ENCODE data around the gene TNIK.

Gene TNIK

GRCh38 chr3:171116365-171116764, 343.8 kb downstream of the TNIK start:
- Mint-ChIP-seq H3K36me3 (ENCODE audit: low read depth) (peaks cover 51% of the 10 kb centered on the region), H3K4me3 (no peak overlapping the region)
- no peak for DNase-seq (ENCODE audit: low spot score)

GRCh38 chr3:171115667-171116066, 344.5 kb downstream of the TNIK start:
- peaks cover 8% of the 10 kb centered on the region for H3K9me3 Mint-ChIP-seq
- H3K27me3 Mint-ChIP-seq (ENCODE audit: low read depth), result no peaks in the 10 kb centered on the region
- no peak for DNase-seq (ENCODE audit: low spot score)
- no peak overlapping the region for H3K4me3 Mint-ChIP-seq
- H3K4me1 Mint-ChIP-seq (ENCODE audit: low read depth), result no peaks in the 10 kb centered on the region
- peaks cover 52% of the 10 kb centered on the region for H3K36me3 Mint-ChIP-seq (ENCODE audit: low read depth)
- no peak overlapping the region for H3K27ac Mint-ChIP-seq

More at GRCh38 chr3:171116365-171116764, 343.8 kb downstream of the TNIK start:
- no peaks in the 10 kb centered on the region for H3K4me1 Mint-ChIP-seq (ENCODE audit: low read depth)
- peaks cover 10% of the 10 kb centered on the region for H3K9me3 Mint-ChIP-seq
- H3K27ac Mint-ChIP-seq, result no peak overlapping the region
- H3K27me3 Mint-ChIP-seq (ENCODE audit: low read depth), result no peaks in the 10 kb centered on the region

- Mint-ChIP-seq H3K27me3 (ENCODE audit: low read depth) (no peaks in the 10 kb centered on the region), H3K9me3 (no peaks in the 10 kb centered on the region), H3K36me3 (ENCODE audit: low read depth) (peaks cover 44% of the 10 kb centered on the region), H3K4me1 (ENCODE audit: low read depth) (no peaks in the 10 kb centered on the region), H3K27ac (no peak overlapping the region), H3K4me3 (no peak overlapping the region)
- DNase-seq (ENCODE audit: low spot score), result no peak
Observed at GRCh38 chr3:171113716-171114115, 346.5 kb downstream of the TNIK start.

- no peak overlapping the region for H3K27ac Mint-ChIP-seq
- no peaks in the 10 kb centered on the region for H3K9me3 Mint-ChIP-seq
- no peaks in the 10 kb centered on the region for H3K4me1 Mint-ChIP-seq (ENCODE audit: low read depth)
- H3K27me3 Mint-ChIP-seq (ENCODE audit: low read depth), result no peaks in the 10 kb centered on the region
- no peak for DNase-seq (ENCODE audit: low spot score)
- no peak overlapping the region for H3K4me3 Mint-ChIP-seq
- H3K36me3 Mint-ChIP-seq (ENCODE audit: low read depth), result peaks cover 55% of the 10 kb centered on the region
Observed at GRCh38 chr3:171110715-171111114, 349.5 kb downstream of the TNIK start.

GRCh38 chr3:171108066-171108465, 352.1 kb downstream of the TNIK start:
- no peak overlapping the region for H3K27ac Mint-ChIP-seq
- H3K4me3 Mint-ChIP-seq, result no peak overlapping the region
- no peaks in the 10 kb centered on the region for H3K27me3 Mint-ChIP-seq (ENCODE audit: low read depth)
- no peaks in the 10 kb centered on the region for H3K4me1 Mint-ChIP-seq (ENCODE audit: low read depth)
- H3K36me3 Mint-ChIP-seq (ENCODE audit: low read depth), result peaks cover 54% of the 10 kb centered on the region
- DNase-seq (ENCODE audit: low spot score), result no peak
- H3K9me3 Mint-ChIP-seq, result no peaks in the 10 kb centered on the region

GRCh38 chr3:171103185-171103584, 357.0 kb downstream of the TNIK start:
- peaks cover 57% of the 10 kb centered on the region for H3K36me3 Mint-ChIP-seq (ENCODE audit: low read depth)
- DNase-seq (ENCODE audit: low spot score), result no peak
- no peaks in the 10 kb centered on the region for H3K27me3 Mint-ChIP-seq (ENCODE audit: low read depth)
- no peak overlapping the region for H3K4me3 Mint-ChIP-seq
- peaks cover 2% of the 10 kb centered on the region for H3K4me1 Mint-ChIP-seq (ENCODE audit: low read depth)
- no peaks in the 10 kb centered on the region for H3K9me3 Mint-ChIP-seq
- H3K27ac Mint-ChIP-seq, result no peak overlapping the region

- Mint-ChIP-seq H3K36me3 (ENCODE audit: low read depth) (peaks cover 55% of the 10 kb centered on the region), H3K27me3 (ENCODE audit: low read depth) (no peaks in the 10 kb centered on the region), H3K4me3 (no peak overlapping the region), H3K9me3 (no peaks in the 10 kb centered on the region), H3K27ac (no peak overlapping the region), H3K4me1 (ENCODE audit: low read depth) (peaks cover 2% of the 10 kb centered on the region)
- no peak for DNase-seq (ENCODE audit: low spot score)
Observed at GRCh38 chr3:171101982-171102641, 358.1 kb downstream of the TNIK start.

- H3K27ac Mint-ChIP-seq, result no peak overlapping the region
- H3K36me3 Mint-ChIP-seq (ENCODE audit: low read depth), result peaks cover 53% of the 10 kb centered on the region
- no peaks in the 10 kb centered on the region for H3K27me3 Mint-ChIP-seq (ENCODE audit: low read depth)
- H3K4me3 Mint-ChIP-seq, result no peak overlapping the region
- H3K9me3 Mint-ChIP-seq, result no peaks in the 10 kb centered on the region
- H3K4me1 Mint-ChIP-seq (ENCODE audit: low read depth), result peaks cover 2% of the 10 kb centered on the region
- DNase-seq (ENCODE audit: low spot score), result no peak
Observed at GRCh38 chr3:171099911-171100310, 360.3 kb downstream of the TNIK start.

- H3K36me3 Mint-ChIP-seq (ENCODE audit: low read depth), result peaks cover 54% of the 10 kb centered on the region
- no peaks in the 10 kb centered on the region for H3K27me3 Mint-ChIP-seq (ENCODE audit: low read depth)
- H3K9me3 Mint-ChIP-seq, result no peaks in the 10 kb centered on the region
- peaks cover 2% of the 10 kb centered on the region for H3K4me1 Mint-ChIP-seq (ENCODE audit: low read depth)
- no peak overlapping the region for H3K4me3 Mint-ChIP-seq
- no peak for DNase-seq (ENCODE audit: low spot score)
- no peak overlapping the region for H3K27ac Mint-ChIP-seq
Observed at GRCh38 chr3:171095063-171095462, 365.1 kb downstream of the TNIK start.

- no peaks in the 10 kb centered on the region for H3K27me3 Mint-ChIP-seq (ENCODE audit: low read depth)
Observed at GRCh38 chr3:171094411-171094810, 365.8 kb downstream of the TNIK start.

GRCh38 chr3:171093462-171093861, 366.7 kb downstream of the TNIK start:
- Mint-ChIP-seq H3K4me1 (ENCODE audit: low read depth) (peaks cover 10% of the 10 kb centered on the region), H3K36me3 (ENCODE audit: low read depth) (peaks cover 57% of the 10 kb centered on the region), H3K4me3 (no peak overlapping the region), H3K27ac (no peak overlapping the region), H3K9me3 (no peaks in the 10 kb centered on the region), H3K27me3 (ENCODE audit: low read depth) (no peaks in the 10 kb centered on the region)
- DNase-seq (ENCODE audit: low spot score), result no peak

More at GRCh38 chr3:171094411-171094810, 365.8 kb downstream of the TNIK start:
- H3K36me3 Mint-ChIP-seq (ENCODE audit: low read depth), result peaks cover 56% of the 10 kb centered on the region
- no peak overlapping the region for H3K27ac Mint-ChIP-seq
- no peak overlapping the region for H3K4me3 Mint-ChIP-seq
- H3K4me1 Mint-ChIP-seq (ENCODE audit: low read depth), result peaks cover 6% of the 10 kb centered on the region
- H3K9me3 Mint-ChIP-seq, result no peaks in the 10 kb centered on the region
- no peak for DNase-seq (ENCODE audit: low spot score)

- Mint-ChIP-seq H3K36me3 (ENCODE audit: low read depth) (peaks cover 59% of the 10 kb centered on the region), H3K27me3 (ENCODE audit: low read depth) (no peaks in the 10 kb centered on the region), H3K4me3 (no peak overlapping the region), H3K9me3 (no peaks in the 10 kb centered on the region), H3K4me1 (ENCODE audit: low read depth) (peaks cover 10% of the 10 kb centered on the region), H3K27ac (no peak overlapping the region)
- DNase-seq (ENCODE audit: low spot score), result no peak
Observed at GRCh38 chr3:171092467-171092911, 367.7 kb downstream of the TNIK start.

- no peak overlapping the region for H3K27ac Mint-ChIP-seq
- peaks cover 60% of the 10 kb centered on the region for H3K36me3 Mint-ChIP-seq (ENCODE audit: low read depth)
- DNase-seq (ENCODE audit: low spot score), result no peak
- H3K9me3 Mint-ChIP-seq, result no peaks in the 10 kb centered on the region
- H3K27me3 Mint-ChIP-seq (ENCODE audit: low read depth), result no peaks in the 10 kb centered on the region
- H3K4me1 Mint-ChIP-seq (ENCODE audit: low read depth), result peaks cover 17% of the 10 kb centered on the region
- no peak overlapping the region for H3K4me3 Mint-ChIP-seq
Observed at GRCh38 chr3:171090321-171090720, 369.9 kb downstream of the TNIK start.

GRCh38 chr3:171088964-171089754, 371.0 kb downstream of the TNIK start:
- Mint-ChIP-seq H3K27me3 (ENCODE audit: low read depth) (no peaks in the 10 kb centered on the region), H3K4me3 (no peak overlapping the region), H3K9me3 (no peaks in the 10 kb centered on the region), H3K4me1 (ENCODE audit: low read depth) (peaks cover 17% of the 10 kb centered on the region), H3K27ac (no peak overlapping the region), H3K36me3 (ENCODE audit: low read depth) (peaks cover 62% of the 10 kb centered on the region)
- no peak for DNase-seq (ENCODE audit: low spot score)
